Muscle of leg (tissue), 11 donors: ENCODE data around the gene B2M. TPM values are rescaled to one million over a fixed set of nuclear protein-coding genes. Genes with fewer than 3 reads are reported as not detected.
"Not testable (repeated sequence)": the region's sequence is repeated elsewhere in the genome, so short reads cannot be mapped to it uniquely, and the experiment has no call there.

Experiments
- DNase-seq: peaks from one replicate; pipeline ENCODE4 v3.0.0; 2013
- H3K27ac ChIP-seq: one replicate; pipeline ENCODE4 v1.5.1; 2013; ENCODE audit warnings: mild to moderate bottlenecking, low read length, control low read depth
- H3K27me3 ChIP-seq: one replicate; pipeline ENCODE4 v1.6.1; 2013; ENCODE audit warnings: low read length; ENCODE audit not compliant: control insufficient read depth, insufficient read depth
- H3K36me3 ChIP-seq: one replicate; pipeline ENCODE4 v1.6.1; 2013; ENCODE audit warnings: low read length; ENCODE audit not compliant: control insufficient read depth, insufficient read depth
- H3K4me1 ChIP-seq: one replicate; pipeline ENCODE4 v1.6.1; 2013; ENCODE audit warnings: low read length; ENCODE audit not compliant: control insufficient read depth, insufficient read depth
- H3K4me3 ChIP-seq: one replicate; pipeline ENCODE4 v1.5.1; 2013; ENCODE audit warnings: low read length, control low read depth
- H3K9me3 ChIP-seq: replicated peaks from 2 replicates; pipeline ENCODE4 v1.6.1; 2013; ENCODE audit warnings: low read depth, low read length; ENCODE audit not compliant: control insufficient read depth
- whole genome bisulfite sequencing: methylation state at CpG from one replicate; pipeline ENCODE4 v1.1.5; 2013; ENCODE audit warnings: missing lambda C conversion rate; ENCODE audit not compliant: insufficient coverage; 5-methylcytosine and 5-hydroxymethylcytosine counted together
- polyA plus RNA-seq, 8 donors: library from polyadenylated mRNA; unstranded; fragments of 120-200 nt; gene quantifications; one replicate each; pipeline versions ENCODE4 v1.2.1 to v1.2.3, GENCODE V29; 2013; ENCODE audit warnings: inconsistent platforms in 1 of 8, low replicate concordance in 1 of 8; ENCODE audit not compliant: insufficient read length in 8 of 8, insufficient read depth in 1 of 8
- total RNA-seq: library from RNA; stranded (reverse); fragments of 120-200 nt; gene quantifications from one replicate; pipeline ENCODE4 v1.2.4, GENCODE V29; 2013

B2M gene
- total and polyA plus RNA-seq, 9 donors: 469 to 834 (median 655) TPM

- H3K27ac ChIP-seq: no peak overlapping the region
- no peaks in the 10 kb centered on the region for H3K36me3 ChIP-seq
- DNase-seq: no peak
- no peaks in the 10 kb centered on the region for H3K9me3 ChIP-seq
- H3K4me1 ChIP-seq: peaks cover 1% of the 10 kb centered on the region
- H3K27me3 ChIP-seq: peaks cover 8% of the 10 kb centered on the region
- no peak overlapping the region for H3K4me3 ChIP-seq
- WGBS: no CpG with 5 or more reads among the region's 2 CpGs
These were observed 42.4 kb upstream of the B2M start for GRCh38 chr15:44668921-44669320.

GRCh38 chr15:44670087-44670950, 41.0 kb upstream of the B2M start:
- Histone ChIP-seq H3K27ac (no peak overlapping the region), H3K9me3 (no peaks in the 10 kb centered on the region), H3K27me3 (peaks cover 8% of the 10 kb centered on the region), H3K36me3 (no peaks in the 10 kb centered on the region), H3K4me3 (no peak overlapping the region), H3K4me1 (no peaks in the 10 kb centered on the region)
- 74% methylated on average over 2 of the region's 6 CpGs for WGBS
- DNase-seq: no peak

GRCh38 chr15:44673639-44674038, 37.7 kb upstream of the B2M start:
- peaks cover 5% of the 10 kb centered on the region for H3K27me3 ChIP-seq
- DNase-seq: no peak
- H3K4me3 ChIP-seq: no peak overlapping the region
- no peaks in the 10 kb centered on the region for H3K36me3 ChIP-seq
- H3K9me3 ChIP-seq: no peaks in the 10 kb centered on the region
- no peaks in the 10 kb centered on the region for H3K4me1 ChIP-seq
- WGBS: 100% methylated on average over 1 of the region's 2 CpGs
- H3K27ac ChIP-seq: no peak overlapping the region

DNA sequence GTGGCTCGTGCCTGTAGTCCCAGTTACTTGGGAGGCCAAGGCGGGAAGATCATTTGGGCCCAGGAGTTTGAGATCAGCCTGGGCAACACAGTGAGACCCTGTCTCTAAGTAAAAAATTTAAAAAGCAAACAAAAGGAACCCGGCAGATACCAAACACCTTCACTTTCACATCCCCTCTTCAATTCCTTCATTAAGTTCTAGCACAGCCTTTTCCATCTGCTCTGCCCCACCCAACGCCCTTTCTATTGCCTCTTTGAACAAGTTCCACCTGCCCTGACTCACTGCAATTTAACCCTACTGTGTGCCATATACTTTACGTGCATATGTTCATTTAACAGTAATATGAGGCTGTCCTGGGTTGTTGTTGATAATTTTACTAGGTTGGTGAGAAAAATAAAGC, 35.4 kb upstream of the B2M start:
- Histone ChIP-seq H3K36me3 (no peaks in the 10 kb centered on the region), H3K27me3 (peaks cover 3% of the 10 kb centered on the region), H3K9me3 (no peaks in the 10 kb centered on the region), H3K4me3 (no peak overlapping the region), H3K27ac (no peak overlapping the region), H3K4me1 (no peaks in the 10 kb centered on the region)
- WGBS: 81% methylated on average over 3 of the region's 5 CpGs
- DNase-seq: no peak

DNA sequence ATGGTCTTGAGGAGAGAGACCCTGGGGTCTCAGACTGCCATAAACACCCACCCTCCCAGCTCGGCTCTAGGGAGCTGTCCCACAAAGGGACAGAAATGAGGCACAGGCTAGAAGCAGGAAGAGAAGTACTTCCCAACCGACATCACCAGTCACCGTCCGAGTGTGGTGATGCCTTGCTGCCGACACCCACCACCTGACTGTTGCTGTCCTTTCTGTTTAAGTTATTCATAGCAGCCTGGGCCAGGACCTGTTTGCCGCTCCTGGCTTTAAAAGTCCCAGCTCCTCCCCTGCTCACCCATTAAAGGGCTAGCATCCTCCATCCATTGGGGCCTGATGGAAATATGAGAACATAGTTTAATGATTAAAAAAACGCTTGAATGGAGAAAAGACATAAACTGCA, 34.6 kb upstream of the B2M start:
- 72% methylated on average over 5 of the region's 7 CpGs for WGBS
- no peaks in the 10 kb centered on the region for H3K9me3 ChIP-seq
- no peaks in the 10 kb centered on the region for H3K36me3 ChIP-seq
- no peak overlapping the region for H3K4me3 ChIP-seq
- H3K4me1 ChIP-seq: no peaks in the 10 kb centered on the region
- no peak for DNase-seq
- H3K27ac ChIP-seq: no peak overlapping the region
- H3K27me3 ChIP-seq: peaks cover 3% of the 10 kb centered on the region

DNA sequence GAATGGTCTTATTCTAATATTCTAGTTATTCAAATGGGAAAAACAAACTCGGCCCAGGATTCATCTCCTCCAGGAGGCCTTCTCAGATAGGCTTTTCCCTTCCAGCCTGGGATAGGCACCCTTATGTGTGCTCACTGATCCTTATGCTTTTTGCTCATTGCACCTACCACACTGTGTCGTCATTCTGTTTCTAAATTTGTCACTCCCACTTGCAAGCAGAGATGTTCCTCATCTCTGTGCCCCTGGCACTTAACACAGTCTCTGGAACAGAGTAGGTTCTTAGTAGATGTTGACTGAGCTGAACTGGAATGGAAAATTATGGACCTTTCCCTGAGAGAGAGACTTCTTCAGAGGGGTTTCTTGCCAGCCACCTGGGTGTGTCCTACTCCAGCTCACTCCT, 29.1 kb upstream of the B2M start:
- Histone ChIP-seq H3K9me3 (no peaks in the 10 kb centered on the region), H3K4me3 (no peak overlapping the region), H3K4me1 (peaks cover 3% of the 10 kb centered on the region), H3K36me3 (no peaks in the 10 kb centered on the region), H3K27me3 (no peaks in the 10 kb centered on the region), H3K27ac (no peak overlapping the region)
- no peak for DNase-seq
- whole genome bisulfite sequencing: no CpG with 5 or more reads among the region's 2 CpGs

GRCh38 chr15:44682809-44683682, 28.3 kb upstream of the B2M start:
- peak; percentile 14 for DNase-seq
- not testable (repeated sequence) for H3K4me1 ChIP-seq, H3K27ac ChIP-seq, H3K9me3 ChIP-seq, H3K27me3 ChIP-seq, H3K36me3 ChIP-seq, H3K4me3 ChIP-seq
- WGBS: 54% methylated on average over 3 of the region's 8 CpGs

DNA sequence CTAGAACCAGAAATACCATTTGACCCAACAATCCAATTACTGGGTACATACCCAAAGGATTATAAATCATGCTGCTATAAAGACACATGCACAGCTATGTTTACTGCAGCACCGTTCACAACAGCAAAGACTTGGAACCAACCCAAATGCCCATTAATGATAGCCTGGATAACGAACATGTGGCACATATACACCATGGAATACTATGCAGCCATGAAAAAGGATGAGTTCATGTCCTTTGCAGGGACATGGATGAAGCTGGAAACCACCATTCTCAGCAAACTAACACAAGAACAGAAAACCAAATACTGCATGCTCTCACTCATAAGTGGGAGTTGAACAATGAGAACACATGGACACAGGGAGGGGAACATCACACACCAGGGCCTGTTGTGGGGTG, 22.0 kb upstream of the B2M start:
- not testable (repeated sequence) for H3K27me3 ChIP-seq, DNase-seq, H3K4me1 ChIP-seq, H3K9me3 ChIP-seq, H3K4me3 ChIP-seq, H3K27ac ChIP-seq, H3K36me3 ChIP-seq
- WGBS: no CpG with 5 or more reads among the region's 2 CpGs

GRCh38 chr15:44690245-44690644, 21.1 kb upstream of the B2M start:
- H3K36me3 ChIP-seq, H3K4me1 ChIP-seq, H3K4me3 ChIP-seq, H3K27ac ChIP-seq, H3K9me3 ChIP-seq, DNase-seq, H3K27me3 ChIP-seq: not testable (repeated sequence)
- WGBS: 57% methylated on average over 1 of the region's 1 CpG

DNA sequence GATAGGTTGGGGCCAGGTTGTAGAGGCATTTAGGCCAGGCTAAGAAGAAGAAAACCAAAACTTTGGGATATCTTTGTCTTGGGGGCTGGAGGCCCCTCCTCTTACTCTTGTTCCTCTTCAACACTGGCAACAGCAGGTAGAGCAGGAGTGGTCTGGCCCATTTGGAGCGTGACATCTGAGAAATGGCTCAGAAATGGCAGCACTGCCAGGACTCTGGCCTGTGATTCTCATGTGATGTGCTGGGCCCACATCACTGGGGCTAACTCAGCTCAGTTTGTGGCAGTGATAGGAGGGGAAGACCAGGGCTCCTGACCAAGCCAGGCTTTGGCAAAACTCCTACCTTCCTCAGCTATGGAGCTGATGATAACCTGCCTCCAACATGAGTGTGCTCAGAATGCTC, 18.7 kb upstream of the B2M start:
- WGBS: no CpG with 5 or more reads among the region's 1 CpG
- no peaks in the 10 kb centered on the region for H3K9me3 ChIP-seq

More for the DNA sequence above, 18.7 kb upstream of the B2M start:
- Histone ChIP-seq H3K4me3 (no peak overlapping the region), H3K27me3 (no peaks in the 10 kb centered on the region), H3K36me3 (no peaks in the 10 kb centered on the region), H3K4me1 (no peaks in the 10 kb centered on the region), H3K27ac (no peak overlapping the region)
- DNase-seq: no peak
